Measurements from ENCODE around the gene ANAPC1.
A peak's percentile ranks its signal among the peaks of the same experiment; 100 is the strongest.
"Not testable (repeated sequence)": the region's sequence is repeated elsewhere in the genome, so short reads cannot be mapped to it uniquely, and the experiment has no call there.

Gene ANAPC1

DNA sequence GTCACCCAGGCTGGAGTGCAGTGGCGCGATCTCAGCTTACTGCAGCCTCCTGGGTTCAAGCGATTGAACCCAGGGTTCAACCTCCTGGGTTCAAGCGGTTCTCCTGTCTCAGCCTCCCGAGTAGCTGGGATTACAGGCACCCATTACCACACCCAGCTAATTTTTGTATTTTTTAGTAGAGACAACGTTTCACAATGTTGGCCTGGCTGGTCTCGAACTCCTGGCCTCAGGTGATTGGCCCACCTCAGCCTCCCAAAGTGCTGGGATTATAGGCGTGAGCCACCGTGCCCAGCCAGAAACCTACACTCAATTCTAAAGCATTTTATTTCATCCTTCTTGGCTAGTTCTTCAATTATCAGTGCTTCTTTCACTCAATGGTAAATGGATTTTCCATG, 21.5 kb upstream of the ANAPC1 start:
- DNase-seq: not testable (repeated sequence)

DNA sequence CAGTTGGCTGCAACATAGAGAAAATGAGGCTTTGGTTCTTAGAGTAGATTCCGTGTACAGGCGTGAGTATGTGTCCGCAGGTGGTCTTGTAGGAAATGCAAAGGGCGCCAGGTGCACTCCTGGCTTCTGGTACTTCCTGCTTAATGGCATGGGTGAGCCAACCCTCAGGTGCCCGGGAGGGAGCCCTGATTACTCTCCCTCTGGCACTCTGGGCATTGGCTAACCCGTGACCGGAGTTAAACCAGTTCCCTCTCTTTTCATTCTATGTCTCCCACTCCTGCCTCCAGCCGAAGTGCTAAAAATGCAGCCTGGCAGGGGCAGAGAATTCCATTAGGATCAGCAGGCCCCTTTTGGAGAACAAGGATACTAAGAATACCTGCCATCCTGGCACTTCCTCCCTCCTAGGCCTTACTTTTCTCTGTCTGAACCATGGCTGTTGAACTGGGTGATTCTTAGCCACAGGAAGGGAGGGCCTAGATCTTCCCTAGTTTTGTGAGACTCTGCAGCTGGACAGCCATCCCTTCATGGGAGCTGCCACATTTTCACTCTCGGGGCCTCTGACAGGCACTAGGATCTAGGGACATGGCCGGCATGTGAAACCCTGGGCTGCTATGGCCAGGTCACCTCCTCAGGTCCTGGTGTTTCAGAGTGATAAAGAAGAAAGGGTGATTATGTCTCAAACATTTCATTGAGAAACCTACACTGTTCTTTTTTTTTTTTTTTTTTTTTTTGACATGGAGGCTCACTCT, 20.9 kb upstream of the ANAPC1 start:
- no peak for DNase-seq

GRCh38 chr2:111903930-111904439, 20.0 kb upstream of the ANAPC1 start:
- DNase-seq: no peak

DNA sequence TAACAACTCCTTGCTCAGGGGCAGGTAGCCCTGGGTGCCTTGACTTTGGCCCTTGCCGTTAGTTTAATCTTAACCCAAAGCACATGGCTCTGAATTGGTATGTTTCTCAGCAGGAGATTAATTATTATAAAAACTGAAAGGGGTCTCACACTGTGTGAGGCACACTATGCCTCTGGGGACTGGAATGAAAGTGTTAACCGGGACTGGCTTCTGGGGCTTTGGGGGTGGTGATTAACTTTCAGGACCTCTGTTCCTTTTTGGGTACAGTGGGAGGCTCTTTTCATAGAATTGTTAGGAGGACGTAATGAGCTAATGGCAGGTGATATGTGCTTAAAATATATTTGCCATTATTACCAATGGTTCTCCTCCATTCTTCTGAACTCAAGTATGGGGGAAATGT, 19.5 kb upstream of the ANAPC1 start:
- no peak for DNase-seq

DNA sequence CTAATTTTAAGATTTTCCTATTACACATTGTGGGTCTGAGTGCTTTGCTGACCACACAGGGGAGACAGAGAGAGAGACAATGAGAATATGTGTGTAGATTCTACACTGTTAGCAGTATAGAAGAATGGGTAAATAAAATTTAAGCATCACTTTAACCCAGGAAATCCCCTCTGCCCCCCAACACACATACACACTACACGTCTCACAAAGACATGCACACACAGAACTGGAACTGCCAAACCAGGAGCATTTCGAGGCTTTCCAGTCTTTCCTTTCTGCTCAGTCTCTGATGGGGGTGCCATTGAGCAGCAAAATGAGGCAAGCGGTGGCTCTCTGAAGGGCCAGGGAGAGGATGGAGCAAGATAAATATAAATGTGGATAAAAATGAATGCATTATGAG, 16.9 kb upstream of the ANAPC1 start:
- DNase-seq: no peak

- DNase-seq: peak; percentile 48 to 54
These were observed 14.9 kb upstream of the ANAPC1 start for GRCh38 chr2:111898703-111899514.

DNA sequence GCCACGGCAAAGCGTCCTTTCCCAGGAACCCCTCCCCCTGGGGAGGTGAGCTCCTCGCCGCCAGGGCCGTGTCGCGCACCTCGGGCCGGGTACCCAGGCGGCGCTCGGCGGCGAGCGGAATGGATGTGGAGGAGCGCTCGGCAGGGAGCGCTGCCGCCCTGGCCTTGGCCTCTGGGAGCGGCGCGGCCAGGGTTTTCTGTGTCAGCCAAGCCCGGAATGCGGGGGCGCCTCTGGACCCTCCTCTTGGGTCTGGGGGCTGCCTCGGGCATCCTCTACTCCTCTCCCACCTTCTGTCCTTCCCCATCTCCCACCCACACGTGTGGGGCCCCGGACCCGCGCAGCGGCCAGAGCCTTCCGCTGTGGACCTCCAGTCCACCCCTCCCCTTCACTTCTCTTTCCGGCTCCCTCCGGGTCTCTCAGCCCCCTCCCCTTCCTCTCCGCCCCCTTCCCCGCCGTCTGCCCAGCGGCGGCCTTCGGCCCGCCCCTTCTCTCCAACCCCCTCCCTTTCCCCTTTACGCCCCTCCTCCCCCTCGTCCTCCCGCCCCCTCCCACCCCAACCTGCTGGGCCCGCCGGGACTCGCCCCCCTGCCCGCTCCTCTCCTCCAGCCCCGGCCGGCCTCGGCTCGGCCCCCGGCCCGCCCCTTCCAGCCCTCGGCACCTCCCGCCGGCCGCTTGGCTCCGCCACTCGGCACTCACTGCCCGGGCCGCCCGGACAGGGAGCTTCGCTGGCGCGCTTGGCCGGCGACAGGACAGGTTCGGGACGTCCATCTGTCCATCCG, 14.1 kb upstream of the ANAPC1 start, which contains the start of gene MERTK:
TSS of gene MERTK (plus strand) at position 684 of the 779 bp plus-strand sequence. CDS start 129 bp downstream, outside the sequence.
- DNase-seq: peak; percentile 74 to 79

DNA sequence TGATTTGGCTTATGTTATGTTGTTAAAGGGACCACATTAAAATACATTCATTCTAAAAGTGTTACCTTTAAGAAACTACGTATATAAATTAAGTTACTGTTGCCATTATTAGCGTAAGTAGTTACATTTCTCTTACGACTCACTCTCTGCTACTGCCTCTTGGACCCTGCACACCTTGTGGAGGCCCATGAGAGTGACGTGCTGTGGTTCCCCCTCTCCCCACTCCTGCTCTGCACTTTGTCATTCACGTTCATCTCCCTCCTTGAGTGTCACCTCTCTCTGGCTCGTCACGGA, 13.6 kb upstream of the ANAPC1 start:
- no peak for DNase-seq

DNA sequence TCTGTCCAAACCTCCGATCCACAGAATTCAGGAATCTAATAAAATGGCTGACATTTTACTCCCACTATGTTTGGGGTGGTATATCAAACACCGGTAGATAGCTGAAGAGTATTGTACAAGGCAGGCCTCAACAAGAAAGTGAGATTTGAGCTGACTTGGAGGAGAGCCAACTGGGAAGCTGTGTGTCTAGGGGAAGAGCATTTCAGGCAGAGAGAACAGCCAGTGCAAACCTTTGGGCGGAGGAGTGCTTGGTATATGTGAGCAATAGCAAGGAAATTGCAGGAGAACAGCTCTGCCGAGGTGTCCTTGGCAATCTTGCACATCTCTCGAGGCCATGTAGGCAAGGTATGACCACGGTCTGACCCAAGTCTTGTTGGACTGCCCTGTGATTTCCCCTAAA, 12.6 kb upstream of the ANAPC1 start:
- DNase-seq: no peak

- DNase-seq: no peak
These were observed 12.0 kb upstream of the ANAPC1 start for GRCh38 chr2:111896024-111896423.

- no peak for DNase-seq
These were observed 585 bp upstream of the ANAPC1 start for GRCh38 chr2:111884592-111884964.

DNA sequence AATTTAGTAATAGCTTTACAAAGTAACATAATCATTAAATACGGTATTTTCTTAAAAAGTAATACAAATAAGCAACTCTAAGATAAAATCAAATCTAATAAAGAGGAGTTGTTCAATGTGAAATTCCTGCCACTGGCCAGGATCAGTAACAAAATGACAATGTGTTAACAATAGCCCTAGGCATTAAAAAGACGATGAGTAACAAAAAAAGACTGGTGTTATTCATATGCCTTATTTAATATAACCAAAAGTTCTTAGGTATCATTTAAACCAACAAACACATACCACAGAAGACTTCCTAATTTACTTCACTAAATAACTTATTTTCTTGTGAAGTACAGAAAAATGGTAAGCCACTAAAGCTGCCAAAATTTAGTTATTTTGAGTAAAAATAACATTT, 11.2 kb downstream of the ANAPC1 start:
- DNase-seq: not testable (repeated sequence)

DNA sequence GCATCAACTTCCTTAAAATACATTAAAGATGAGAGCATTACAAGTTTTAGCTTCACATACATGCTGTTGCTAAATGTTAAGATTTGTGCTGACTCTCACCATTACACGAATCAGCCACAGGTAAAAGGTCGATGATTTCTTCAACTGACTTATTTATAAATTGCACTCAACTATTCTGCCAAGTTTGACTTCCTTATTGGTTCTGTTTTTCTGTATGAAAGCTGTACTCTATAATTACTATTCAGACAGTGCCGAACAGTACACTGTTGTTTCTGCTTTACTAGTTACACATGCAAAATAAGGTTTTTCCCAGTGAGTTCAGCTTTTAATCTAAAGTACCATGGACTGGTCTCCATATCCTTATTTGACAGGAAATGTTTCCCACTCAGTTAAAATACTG, 18.9 kb downstream of the ANAPC1 start:
- DNase-seq: not testable (repeated sequence)

DNA sequence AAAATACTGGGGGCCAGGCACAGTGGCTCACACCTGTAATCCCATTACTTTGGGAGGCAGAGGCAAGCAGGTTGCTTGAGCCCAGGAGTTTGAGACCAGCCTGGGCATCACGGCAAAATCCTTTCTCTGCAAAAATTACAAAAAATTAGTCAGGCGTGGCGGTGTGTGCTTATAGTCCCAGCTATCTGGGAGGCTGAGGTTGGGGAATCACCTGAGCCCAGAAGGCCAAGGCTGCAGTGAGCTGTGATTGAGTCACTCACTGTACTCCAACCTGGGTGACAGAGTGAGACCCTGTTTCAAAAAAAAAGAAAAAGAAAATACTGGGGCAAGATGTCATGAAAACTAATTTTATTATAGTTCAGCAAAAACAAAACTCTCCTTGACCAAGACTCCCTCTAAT, 24.0 kb downstream of the ANAPC1 start:
- DNase-seq: not testable (repeated sequence)

DNA sequence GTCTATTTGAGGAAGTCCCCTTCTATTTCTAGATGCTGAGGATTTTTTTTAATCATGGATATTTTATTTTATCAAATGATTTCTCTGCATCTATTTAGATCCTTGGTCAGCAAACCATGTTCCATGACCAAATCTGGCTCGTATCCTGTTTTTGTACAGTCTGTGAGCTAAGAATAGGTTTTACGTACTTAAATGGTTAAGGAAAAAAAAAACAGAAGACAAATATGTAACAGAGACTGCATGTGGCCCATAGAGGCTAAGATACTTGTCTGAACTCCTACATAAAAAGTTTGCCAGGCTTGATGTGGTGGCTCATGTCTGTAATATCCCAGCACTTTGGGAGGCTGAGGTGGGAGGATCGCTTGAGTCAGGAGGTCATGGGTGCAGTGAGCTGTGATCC, 31.4 kb downstream of the ANAPC1 start:
- not testable (repeated sequence) for DNase-seq

- peak; percentile 31 to 32 for DNase-seq
These were observed 33.3 kb downstream of the ANAPC1 start for GRCh38 chr2:111850646-111851045.

GRCh38 chr2:111839625-111840282, 44.2 kb downstream of the ANAPC1 start:
- DNase-seq: not testable (repeated sequence)

GRCh38 chr2:111838992-111839391, 45.0 kb downstream of the ANAPC1 start:
- DNase-seq: not testable (repeated sequence)

GRCh38 chr2:111834221-111834620, 49.8 kb downstream of the ANAPC1 start:
- not testable (repeated sequence) for DNase-seq

DNA sequence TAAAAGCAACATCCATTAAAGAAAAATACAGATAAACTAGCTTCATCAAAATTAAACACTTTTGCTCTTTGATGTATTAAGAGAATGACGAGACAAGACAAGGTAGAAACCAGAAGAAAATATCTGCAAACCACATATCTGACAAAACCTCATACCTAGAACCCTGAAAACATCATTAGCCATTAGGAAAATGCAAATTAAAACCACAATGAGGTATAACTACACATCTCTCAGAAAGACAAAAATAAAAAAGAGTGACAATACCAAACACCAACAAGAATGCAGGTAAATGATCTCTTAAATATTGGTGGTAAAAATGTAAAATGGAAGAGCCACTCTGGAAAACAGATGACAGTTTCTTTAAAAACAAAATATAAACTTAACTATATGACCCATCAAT, 53.5 kb downstream of the ANAPC1 start:
- not testable (repeated sequence) for DNase-seq

- DNase-seq: not testable (repeated sequence)
These were observed 55.7 kb downstream of the ANAPC1 start for GRCh38 chr2:111828217-111828766.

- not testable (repeated sequence) for DNase-seq
These were observed 70.9 kb downstream of the ANAPC1 start for GRCh38 chr2:111812970-111813622.

Data from activated T-cell treated with anti-CD3 and anti-CD28 coated beads, Interleukin-2, amount 50 U/mL, for 48 hours (primary cell).